ENCODE measurements around the gene FSTL4. TPM values are rescaled to one million over a fixed set of nuclear protein-coding genes. Genes with fewer than 3 reads are reported as not detected.

Gene FSTL4
- total RNA-seq, 1 experiment from 2014 or later = not detected

DNA sequence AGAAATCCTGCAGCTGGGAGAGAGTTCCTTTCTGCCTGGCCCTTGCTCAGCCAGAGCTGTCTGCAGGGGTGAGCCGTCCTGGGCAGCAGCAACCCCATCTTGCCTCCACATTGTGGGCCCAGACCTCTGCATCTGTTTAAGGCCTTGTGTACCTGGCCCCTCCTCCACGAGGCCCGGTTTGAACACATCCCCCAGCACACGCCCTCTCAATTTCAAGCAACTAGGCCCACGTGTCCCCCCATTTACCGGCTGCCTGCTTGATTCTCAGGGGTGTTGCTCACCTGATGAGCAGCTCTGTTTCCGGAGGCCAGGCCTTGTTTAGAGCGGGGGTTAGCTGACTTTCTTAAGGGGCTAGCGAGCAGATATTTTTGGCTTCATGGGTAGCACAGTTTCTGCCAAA, 378.7 kb downstream of the FSTL4 start:
- ChIA-PET POLR2A (ENCODE audit: unreplicated experiment) (no interaction called here), CTCF (no interaction called here)
- Histone ChIP-seq H3K9me3 (ENCODE audit: insufficient read depth, low read depth) (no peaks in the 10 kb centered on the region), H3F3A (ENCODE audit: insufficient read depth, low read depth) (peaks cover 4% of the 10 kb centered on the region; the same call in 1 of the 2 replicates), H3K79me2 (ENCODE audit: low read depth) (no peaks in the 10 kb centered on the region), H4K20me1 (ENCODE audit: insufficient read depth) (no peaks in the 10 kb centered on the region), H3K4me2 (no peak overlapping the region), H3K27ac (no peak overlapping the region), H3K9me2 (ENCODE audit: insufficient read depth) (no peaks in the 10 kb centered on the region), H3K4me1 (replicated peaks; ENCODE audit: insufficient read depth) (peaks cover 17% of the 10 kb centered on the region), H3K36me3 (ENCODE audit: low read depth) (no peaks in the 10 kb centered on the region), H3K27me3 (ENCODE audit: insufficient read depth, low read depth) (no peaks in the 10 kb centered on the region), H3K4me3 (no peak overlapping the region), H2AFZ (no peak overlapping the region)
- no peak for DNase-seq
- TF ChIP-seq EZH2 (IDR thresholded peaks at IDR 0.05; ENCODE audit: low read depth) = no peak
- TF ChIP-seq, protein P1, sequence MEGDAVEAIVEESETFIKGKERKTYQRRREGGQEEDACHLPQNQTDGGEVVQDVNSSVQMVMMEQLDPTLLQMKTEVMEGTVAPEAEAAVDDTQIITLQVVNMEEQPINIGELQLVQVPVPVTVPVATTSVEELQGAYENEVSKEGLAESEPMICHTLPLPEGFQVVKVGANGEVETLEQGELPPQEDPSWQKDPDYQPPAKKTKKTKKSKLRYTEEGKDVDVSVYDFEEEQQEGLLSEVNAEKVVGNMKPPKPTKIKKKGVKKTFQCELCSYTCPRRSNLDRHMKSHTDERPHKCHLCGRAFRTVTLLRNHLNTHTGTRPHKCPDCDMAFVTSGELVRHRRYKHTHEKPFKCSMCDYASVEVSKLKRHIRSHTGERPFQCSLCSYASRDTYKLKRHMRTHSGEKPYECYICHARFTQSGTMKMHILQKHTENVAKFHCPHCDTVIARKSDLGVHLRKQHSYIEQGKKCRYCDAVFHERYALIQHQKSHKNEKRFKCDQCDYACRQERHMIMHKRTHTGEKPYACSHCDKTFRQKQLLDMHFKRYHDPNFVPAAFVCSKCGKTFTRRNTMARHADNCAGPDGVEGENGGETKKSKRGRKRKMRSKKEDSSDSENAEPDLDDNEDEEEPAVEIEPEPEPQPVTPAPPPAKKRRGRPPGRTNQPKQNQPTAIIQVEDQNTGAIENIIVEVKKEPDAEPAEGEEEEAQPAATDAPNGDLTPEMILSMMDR (conservative IDR thresholded peaks at IDR 0.05) = no peak
- BruUV-seq (replicated peaks) = no TSS peak
- intact Hi-C loops (cut with micrococcal nuclease; ENCODE audit: unreplicated experiment) = no loop called here

- peaks cover 17% of the 10 kb centered on the region for H3K4me1 ChIP-seq (replicated peaks; ENCODE audit: insufficient read depth)
- H3F3A ChIP-seq (ENCODE audit: insufficient read depth, low read depth) = peaks cover under 1% of the 10 kb centered on the region; the same call in 1 of the 2 replicates
- H3K79me2 ChIP-seq (ENCODE audit: low read depth) = no peaks in the 10 kb centered on the region
- H3K27me3 ChIP-seq (ENCODE audit: insufficient read depth, low read depth) = no peaks in the 10 kb centered on the region
- ChIA-PET POLR2A (ENCODE audit: unreplicated experiment) (no interaction called here), CTCF (no interaction called here)
- no peaks in the 10 kb centered on the region for H3K9me2 ChIP-seq (ENCODE audit: insufficient read depth)
- H2AFZ ChIP-seq = no peak overlapping the region
- H3K27ac ChIP-seq = no peak overlapping the region
- H3K9me3 ChIP-seq (ENCODE audit: insufficient read depth, low read depth) = no peaks in the 10 kb centered on the region
- intact Hi-C loops (cut with micrococcal nuclease; ENCODE audit: unreplicated experiment) = no loop called here
- H3K4me2 ChIP-seq = no peak overlapping the region
- no peaks in the 10 kb centered on the region for H4K20me1 ChIP-seq (ENCODE audit: insufficient read depth)
- BruUV-seq (replicated peaks) = no TSS peak
- DNase-seq = no peak
- H3K4me3 ChIP-seq = no peak overlapping the region
- no peaks in the 10 kb centered on the region for H3K36me3 ChIP-seq (ENCODE audit: low read depth)
- TF ChIP-seq EZH2 (IDR thresholded peaks at IDR 0.05; ENCODE audit: low read depth) = no peak
- TF ChIP-seq, protein P1 (conservative IDR thresholded peaks at IDR 0.05) = no peak
Observed at GRCh38 chr5:133232911-133233310, 379.4 kb downstream of the FSTL4 start.

DNA sequence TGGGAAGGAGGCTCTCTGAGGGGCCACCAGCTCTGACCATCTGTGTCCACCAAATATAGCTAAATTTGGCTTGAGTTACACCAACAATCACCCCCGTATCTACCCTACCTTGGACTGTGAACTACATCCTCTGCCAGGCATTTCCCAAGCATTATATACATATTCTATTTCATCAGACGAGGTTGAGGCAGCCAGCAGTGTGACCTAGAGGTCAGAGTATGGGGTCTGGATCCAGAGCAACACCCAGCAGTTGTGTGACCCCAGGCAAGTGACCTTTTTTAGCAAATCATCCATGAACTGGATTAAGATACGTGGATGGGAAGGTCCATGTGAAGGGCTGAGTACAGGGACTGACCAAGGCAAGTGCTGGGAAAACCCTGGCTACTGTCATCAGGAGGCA, 379.9 kb downstream of the FSTL4 start:
- ChIA-PET CTCF (no interaction called here), POLR2A (ENCODE audit: unreplicated experiment) (no interaction called here)
- Histone ChIP-seq H3K9me3 (ENCODE audit: insufficient read depth, low read depth) (no peaks in the 10 kb centered on the region), H3K4me3 (no peak overlapping the region), H2AFZ (no peak overlapping the region), H3K27ac (no peak overlapping the region), H3K4me1 (replicated peaks; ENCODE audit: insufficient read depth) (peaks cover 17% of the 10 kb centered on the region), H3F3A (ENCODE audit: insufficient read depth, low read depth) (no peaks in the 10 kb centered on the region), H3K79me2 (ENCODE audit: low read depth) (no peaks in the 10 kb centered on the region), H3K27me3 (ENCODE audit: insufficient read depth, low read depth) (no peaks in the 10 kb centered on the region), H3K9me2 (ENCODE audit: insufficient read depth) (no peaks in the 10 kb centered on the region), H4K20me1 (ENCODE audit: insufficient read depth) (no peaks in the 10 kb centered on the region), H3K36me3 (ENCODE audit: low read depth) (no peaks in the 10 kb centered on the region), H3K4me2 (no peak overlapping the region)
- DNase-seq = no peak
- intact Hi-C loops (cut with micrococcal nuclease; ENCODE audit: unreplicated experiment) = no loop called here
- no peak for TF ChIP-seq EZH2 (IDR thresholded peaks at IDR 0.05; ENCODE audit: low read depth)
- TF ChIP-seq, protein P1 (conservative IDR thresholded peaks at IDR 0.05) = no peak
- BruUV-seq (replicated peaks) = no TSS peak
